GM12872 (cell line): ENCODE measurements around the gene IL17RD.

ENCODE experiments used
- TF ChIP-seq, protein P1 (sequence below): IDR thresholded peaks from 3 replicates; pipeline ENCODE4 v1.5.1; 2011; ENCODE audit warnings: low read depth, mild to moderate bottlenecking, low read length, moderate library complexity; ENCODE audit not compliant: insufficient read depth

Gene IL17RD

DNA sequence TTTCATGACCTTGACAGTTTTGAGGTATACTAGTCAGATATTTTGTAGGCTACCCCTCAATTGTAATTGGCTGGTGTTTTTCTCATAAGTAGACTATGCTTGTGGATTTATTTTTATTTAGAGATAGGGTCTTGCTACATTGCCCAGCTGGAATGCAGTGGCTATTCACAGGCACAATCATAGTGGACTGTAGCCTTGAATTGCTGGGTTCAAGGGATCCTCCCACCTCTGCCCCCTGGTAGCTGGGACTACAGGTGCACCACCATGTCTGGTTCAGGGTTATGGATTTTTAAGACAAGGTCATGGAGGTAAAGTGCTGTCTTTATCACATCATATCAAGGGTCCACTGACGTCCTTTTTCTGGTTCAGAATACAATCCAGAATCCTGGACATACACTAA lies 10.9 kb upstream of the IL17RD start:
- TF ChIP-seq, protein P1, sequence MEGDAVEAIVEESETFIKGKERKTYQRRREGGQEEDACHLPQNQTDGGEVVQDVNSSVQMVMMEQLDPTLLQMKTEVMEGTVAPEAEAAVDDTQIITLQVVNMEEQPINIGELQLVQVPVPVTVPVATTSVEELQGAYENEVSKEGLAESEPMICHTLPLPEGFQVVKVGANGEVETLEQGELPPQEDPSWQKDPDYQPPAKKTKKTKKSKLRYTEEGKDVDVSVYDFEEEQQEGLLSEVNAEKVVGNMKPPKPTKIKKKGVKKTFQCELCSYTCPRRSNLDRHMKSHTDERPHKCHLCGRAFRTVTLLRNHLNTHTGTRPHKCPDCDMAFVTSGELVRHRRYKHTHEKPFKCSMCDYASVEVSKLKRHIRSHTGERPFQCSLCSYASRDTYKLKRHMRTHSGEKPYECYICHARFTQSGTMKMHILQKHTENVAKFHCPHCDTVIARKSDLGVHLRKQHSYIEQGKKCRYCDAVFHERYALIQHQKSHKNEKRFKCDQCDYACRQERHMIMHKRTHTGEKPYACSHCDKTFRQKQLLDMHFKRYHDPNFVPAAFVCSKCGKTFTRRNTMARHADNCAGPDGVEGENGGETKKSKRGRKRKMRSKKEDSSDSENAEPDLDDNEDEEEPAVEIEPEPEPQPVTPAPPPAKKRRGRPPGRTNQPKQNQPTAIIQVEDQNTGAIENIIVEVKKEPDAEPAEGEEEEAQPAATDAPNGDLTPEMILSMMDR, result no peak

GRCh38 chr3:57173687-57174086 lies 8.5 kb upstream of the IL17RD start:
- TF ChIP-seq, protein P1, result no peak

- TF ChIP-seq, protein P1, result no peak
Observed at GRCh38 chr3:57170946-57171345, 5.8 kb upstream of the IL17RD start.

DNA sequence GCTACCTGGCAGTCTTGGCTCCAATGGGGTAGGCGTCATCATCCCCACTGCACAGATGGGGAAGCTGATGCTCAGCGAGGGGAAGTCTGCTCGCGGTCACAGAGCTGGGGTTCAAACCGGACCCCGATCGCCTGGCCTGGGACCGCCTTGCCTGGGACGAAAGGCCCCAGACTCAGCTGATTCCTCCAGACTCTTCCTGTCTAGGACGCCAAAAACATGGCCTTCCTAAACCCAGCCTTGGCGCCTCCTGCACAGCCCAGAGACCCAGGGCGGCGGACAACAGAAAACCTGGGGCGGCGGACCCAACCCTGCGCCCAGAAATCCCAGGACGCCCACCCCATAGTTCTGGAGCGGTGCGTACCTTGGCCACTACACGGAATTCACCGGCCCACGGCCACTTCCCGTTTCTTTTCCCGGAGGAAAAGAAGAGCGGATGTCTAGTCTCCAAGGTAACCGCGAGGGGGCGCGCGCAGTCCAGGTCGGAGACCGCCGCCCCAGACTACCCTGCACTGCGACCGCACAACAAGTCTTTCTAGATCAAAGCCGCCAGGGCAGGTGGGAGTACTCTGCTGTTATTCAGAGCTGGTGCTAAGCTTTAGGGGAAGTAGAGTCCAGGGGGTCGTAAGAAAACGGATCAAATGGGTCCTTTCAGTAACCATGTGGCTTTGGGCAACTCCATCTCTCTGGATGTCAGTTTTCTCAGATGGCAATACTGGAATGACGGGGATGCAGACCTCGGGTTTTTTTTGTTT lies 4.9 kb upstream of the IL17RD start:
- TF ChIP-seq, protein P1, result peak; percentile 82

GRCh38 chr3:57169108-57169507 lies 4.0 kb upstream of the IL17RD start:
- TF ChIP-seq, protein P1, result no peak

DNA sequence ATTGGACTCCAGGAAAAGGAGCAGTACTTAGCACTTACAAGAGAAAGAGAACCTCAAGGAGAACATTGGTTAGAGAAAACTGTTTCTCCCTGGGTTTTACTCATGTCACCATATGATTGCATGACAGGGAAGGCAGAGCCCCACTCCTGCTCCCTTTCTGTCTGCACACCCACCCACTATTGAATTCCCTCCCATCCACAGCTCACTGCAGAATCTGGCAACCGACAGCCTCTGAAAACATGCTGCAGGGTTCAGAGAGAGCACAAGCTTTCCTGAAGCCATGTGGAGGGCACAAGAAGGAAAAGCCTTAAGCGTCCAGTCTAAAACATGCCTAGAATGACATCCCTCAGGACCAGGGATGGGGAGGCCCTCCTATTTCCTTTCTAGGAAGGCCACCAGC lies 3.0 kb upstream of the IL17RD start:
- TF ChIP-seq, protein P1, result no peak

GRCh38 chr3:57166660-57167059 lies 1.5 kb upstream of the IL17RD start:
- TF ChIP-seq, protein P1, result no peak
